Subcutaneous adipose tissue (tissue), 4 donors: ENCODE results near the gene ERO1A. TPM values are rescaled to one million over a fixed set of nuclear protein-coding genes. Genes with fewer than 3 reads are reported as not detected.

Experiments used
- CTCF ChIP-seq: fragments of 450-650 bp; IDR thresholded peaks from one replicate; pipeline ENCODE4 v1.5.1; 2016; ENCODE audit warnings: low read depth, mild to moderate bottlenecking, control low read depth, antibody characterized with exemption, moderate library complexity
- total RNA-seq, 4 donors: library from RNA; depleted of rRNA; stranded (reverse); fragments of >200 nt; gene quantifications; one replicate each; pipeline ENCODE4 v1.1.0, GENCODE V29; 2016

Gene ERO1A, protein sequence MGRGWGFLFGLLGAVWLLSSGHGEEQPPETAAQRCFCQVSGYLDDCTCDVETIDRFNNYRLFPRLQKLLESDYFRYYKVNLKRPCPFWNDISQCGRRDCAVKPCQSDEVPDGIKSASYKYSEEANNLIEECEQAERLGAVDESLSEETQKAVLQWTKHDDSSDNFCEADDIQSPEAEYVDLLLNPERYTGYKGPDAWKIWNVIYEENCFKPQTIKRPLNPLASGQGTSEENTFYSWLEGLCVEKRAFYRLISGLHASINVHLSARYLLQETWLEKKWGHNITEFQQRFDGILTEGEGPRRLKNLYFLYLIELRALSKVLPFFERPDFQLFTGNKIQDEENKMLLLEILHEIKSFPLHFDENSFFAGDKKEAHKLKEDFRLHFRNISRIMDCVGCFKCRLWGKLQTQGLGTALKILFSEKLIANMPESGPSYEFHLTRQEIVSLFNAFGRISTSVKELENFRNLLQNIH
- 10 to 100 TPM; 28.6 to 52.9 (median 40.8) TPM for total RNA-seq

DNA sequence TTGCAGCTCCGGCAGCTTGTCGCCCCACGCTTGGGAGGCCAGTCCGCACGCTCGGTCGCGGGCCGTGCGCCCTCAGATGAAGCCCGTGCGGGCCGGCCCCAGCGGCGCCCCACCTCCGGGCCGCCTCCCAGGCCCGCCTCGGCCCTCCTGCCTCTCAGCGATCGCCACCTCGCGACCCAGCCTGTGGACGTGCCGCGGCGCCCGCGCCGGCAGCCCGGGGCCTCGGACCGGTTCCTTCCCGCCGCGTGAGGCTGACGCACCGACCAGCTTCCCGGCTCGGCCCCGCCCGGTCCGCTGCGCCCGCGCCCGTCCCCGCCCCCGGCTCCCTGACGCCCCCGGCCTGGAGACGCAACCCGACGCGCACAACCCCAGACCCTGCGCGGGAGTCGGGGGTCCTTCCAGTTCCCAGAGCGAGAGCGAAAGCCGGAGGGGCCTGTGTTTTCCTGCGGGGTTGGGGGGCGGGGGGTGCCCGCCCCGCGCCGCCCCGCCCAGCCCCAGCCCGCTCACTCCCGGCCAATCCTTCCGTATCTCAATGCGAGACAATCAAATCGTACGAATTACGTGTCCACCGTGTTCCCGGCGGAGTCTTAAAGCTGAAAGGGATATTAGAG lies at the start of gene ERO1A:
TSS of gene ERO1A (minus strand) at position 78 of the 611 bp plus-strand sequence. CDS start at position 1, 77 bp downstream.
- no peak for TF ChIP-seq CTCF

DNA sequence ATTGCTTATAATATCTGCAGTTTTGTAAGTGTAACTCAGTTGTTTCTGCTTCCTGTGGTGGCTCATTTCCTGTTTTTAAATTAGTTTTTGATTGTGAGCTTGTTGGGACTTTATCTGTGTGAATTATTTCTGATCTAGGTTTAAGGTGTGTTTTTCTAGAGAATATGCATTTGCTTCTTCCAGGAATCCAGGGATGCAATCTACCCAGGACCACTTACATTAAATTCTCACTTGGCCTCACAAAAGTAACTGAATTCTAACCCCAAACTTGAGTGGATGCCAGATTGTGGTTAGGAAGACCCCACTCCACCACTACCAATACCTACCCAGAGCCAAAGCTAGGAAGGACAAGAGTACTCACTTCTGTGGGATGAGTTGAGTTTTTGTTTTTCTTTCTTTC lies 46.5 kb upstream of the ERO1A start:
- TF ChIP-seq CTCF: no peak

DNA sequence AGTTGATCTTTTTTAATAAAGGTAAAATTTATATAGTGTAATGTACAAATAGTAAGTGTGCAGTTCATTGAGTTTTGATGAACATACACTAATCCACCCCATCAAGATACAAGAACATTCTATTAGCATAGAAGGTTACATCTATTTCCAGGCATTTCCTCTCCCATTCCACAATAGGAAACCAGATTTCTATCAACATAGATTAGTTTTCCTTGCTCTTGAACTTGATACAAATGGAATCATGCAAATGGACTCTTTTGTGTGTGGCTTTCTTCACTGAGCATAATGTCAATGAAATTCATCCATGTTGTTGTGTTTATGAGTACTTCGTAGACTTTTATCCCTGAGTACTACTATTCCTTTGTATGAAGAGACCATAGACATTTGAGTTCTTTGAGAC lies 45.4 kb upstream of the ERO1A start:
- TF ChIP-seq CTCF: no peak

DNA sequence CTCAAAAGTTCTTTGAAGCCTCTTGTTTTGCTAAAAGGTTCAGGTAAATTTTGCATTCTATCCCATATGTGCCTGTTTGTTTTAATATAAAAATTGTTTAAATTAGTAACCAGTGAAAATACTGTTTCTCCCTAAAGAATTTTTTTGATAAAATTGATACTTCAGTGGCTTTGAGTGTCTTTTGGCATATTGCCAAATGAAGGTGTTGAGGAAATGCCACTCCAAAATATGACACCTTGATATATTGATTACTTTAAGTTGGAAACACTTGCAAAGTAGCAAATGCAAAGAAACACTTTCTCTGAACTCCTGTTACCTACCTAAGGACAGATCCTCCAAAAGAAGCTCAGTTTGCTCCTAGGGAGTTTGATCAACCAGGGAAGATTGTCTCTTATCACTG lies 43.1 kb upstream of the ERO1A start:
- TF ChIP-seq CTCF: no peak

- no peak for TF ChIP-seq CTCF
Measured at GRCh38 chr14:52735921-52736489, 40.6 kb upstream of the ERO1A start.

GRCh38 chr14:52733824-52734223 lies 38.5 kb upstream of the ERO1A start:
- no peak for TF ChIP-seq CTCF

GRCh38 chr14:52730709-52731111 lies 35.4 kb upstream of the ERO1A start:
- no peak for TF ChIP-seq CTCF
